NCI-H146 (cell line): Measurements from ENCODE around the gene MTMR2.
A peak's percentile ranks its signal among the peaks of the same experiment; 100 is the strongest.
"Not testable (repeated sequence)": the region's sequence is repeated elsewhere in the genome, so short reads cannot be mapped to it uniquely, and the experiment has no call there.

Experiments
- DNase-seq: peaks from one replicate; lab custom pipeline; 2025; lab: John Stamatoyannopoulos, UW

MTMR2 gene

GRCh38 chr11:95816037-95816436 lies 107.9 kb downstream of the MTMR2 start:
- no peak for DNase-seq

- DNase-seq = not testable (repeated sequence)
These were observed 112.9 kb downstream of the MTMR2 start for GRCh38 chr11:95811052-95811451.

GRCh38 chr11:95806464-95806863 lies 117.4 kb downstream of the MTMR2 start:
- not testable (repeated sequence) for DNase-seq

GRCh38 chr11:95805869-95806268 lies 118.0 kb downstream of the MTMR2 start:
- no peak for DNase-seq

DNA sequence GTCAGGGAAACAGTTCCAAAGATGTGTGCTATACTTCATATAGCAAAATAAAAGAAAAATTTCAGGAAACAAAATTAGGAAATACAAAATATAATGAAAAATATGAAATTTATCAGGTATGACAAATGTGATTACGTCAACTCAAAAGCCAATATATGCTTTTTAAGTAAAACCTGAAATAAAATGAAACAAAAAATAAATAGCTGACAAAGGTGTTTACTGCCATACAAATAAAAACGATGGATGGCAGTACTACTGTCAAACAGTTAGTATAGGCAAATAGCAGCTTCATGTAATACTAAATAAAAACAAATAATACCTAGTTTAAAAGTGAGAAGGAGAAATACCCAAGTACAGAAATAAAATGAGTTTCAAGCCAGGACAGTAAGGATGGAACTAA lies 119.9 kb downstream of the MTMR2 start:
- no peak for DNase-seq

GRCh38 chr11:95802806-95803205 lies 121.1 kb downstream of the MTMR2 start:
- DNase-seq = no peak

- DNase-seq = no peak
These were observed 123.5 kb downstream of the MTMR2 start for GRCh38 chr11:95800438-95800837.

GRCh38 chr11:95799546-95799945 lies 124.4 kb downstream of the MTMR2 start:
- no peak for DNase-seq

DNA sequence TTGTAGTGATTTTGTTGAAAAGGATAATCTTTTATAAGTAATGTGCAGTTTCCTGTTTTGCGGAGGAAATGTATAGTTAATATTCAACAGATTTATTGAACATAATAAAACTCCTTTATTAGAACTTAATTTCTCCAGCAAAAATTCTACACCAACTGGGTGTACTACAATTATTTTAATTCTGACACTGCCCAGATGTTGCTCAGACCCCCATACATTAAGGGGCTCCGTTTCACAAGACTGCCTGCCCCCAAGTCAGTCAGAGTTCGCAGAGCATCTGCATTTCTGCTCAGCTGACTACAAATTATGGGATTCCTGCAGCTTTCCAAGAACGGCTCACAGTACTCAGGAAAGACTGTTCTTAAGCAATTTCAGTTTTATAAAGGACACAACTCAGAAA lies 127.4 kb downstream of the MTMR2 start:
- DNase-seq = no peak

GRCh38 chr11:95795627-95796295 lies 128.1 kb downstream of the MTMR2 start:
- peak; percentile 97 for DNase-seq

DNA sequence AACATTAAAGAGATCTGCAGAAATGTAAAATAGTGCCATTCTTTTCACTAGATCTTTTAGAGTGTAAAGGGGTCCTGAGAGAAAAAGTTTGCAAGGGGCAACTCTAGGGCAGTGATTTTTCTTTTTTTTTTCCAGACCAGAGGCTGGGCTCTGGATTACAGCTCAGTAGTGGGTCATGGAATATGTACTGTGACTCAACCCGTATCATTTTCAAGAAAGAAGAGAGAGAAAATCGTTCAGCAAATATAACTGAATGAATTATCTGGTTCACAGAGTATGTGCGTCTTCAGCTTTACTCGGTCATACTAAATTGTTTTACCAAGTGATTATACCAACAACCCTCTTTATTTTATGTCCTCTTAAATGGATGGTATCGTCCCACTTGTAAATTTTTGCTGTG lies 129.8 kb downstream of the MTMR2 start:
- peak; percentile 44 for DNase-seq

DNA sequence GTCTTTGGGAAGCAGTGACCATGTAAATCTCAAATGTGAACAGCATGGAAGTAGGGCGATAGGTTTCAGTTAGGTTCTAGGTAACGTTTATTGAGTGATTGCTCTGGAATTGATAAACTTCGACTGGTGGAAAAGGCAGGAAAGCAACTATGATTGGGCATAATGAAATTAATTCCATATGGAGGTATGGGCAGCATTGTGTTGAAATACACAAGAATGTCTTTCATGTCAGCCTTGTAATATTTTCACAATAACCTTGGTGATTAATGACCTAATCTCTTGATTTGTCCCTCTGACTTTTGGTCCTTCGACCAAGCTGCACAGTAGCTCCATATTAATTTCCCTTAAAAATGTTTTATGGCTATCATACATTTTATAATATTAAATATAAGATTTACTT lies 130.8 kb downstream of the MTMR2 start:
- DNase-seq = no peak

DNA sequence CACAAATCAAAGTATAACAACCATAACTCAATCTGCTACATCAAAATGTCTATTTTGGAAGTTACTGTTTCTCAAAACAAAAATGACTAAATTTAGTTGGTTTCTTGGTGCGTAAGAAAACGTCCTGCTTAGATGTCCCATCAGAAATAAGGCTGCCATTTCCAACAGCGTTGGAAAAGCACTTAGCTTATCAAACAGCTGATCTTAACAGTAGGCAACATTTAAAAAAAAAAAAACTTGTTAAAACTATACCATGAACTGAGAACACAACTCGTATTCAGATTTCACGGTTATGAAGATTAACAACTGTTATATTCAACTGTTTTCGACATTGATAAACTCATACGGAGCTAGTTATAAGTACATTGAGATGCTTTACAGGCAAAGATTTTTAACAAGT lies 131.2 kb downstream of the MTMR2 start:
- DNase-seq = no peak

DNA sequence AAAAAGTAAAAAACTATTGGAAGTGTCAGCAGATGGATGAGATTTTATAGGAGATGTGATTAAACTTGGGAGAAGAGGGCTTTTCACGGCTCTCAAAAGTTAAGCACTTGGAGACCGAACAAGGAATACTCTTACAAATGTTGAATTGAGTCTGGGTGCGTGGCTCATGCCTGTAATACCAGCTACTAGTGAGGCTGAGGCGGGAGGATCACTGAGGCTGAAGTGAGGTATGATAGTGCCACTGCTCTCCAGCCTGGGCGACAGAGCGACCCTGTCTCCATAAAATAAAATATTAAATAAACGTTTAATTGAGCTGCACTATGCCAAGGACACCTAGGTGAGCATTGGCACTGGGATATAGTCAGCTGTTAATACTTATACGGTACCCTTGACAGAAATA lies 131.7 kb downstream of the MTMR2 start:
- peak; percentile 6 for DNase-seq

DNA sequence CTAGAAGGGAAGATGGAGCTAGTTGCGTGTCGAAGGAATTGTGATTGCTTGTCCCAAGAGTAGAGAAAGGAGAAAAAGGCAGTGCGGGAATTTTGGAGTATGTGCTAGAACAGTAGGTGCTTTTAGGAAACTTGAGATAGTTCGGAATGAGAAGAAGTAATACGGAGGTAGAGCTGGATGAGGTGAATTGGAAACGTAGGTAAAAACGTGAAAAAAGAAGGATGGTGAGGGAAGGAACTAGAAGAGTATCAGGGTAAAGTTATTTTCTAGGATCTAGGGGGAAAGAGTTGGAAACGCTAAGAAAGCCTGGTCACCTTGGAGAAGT lies 132.2 kb downstream of the MTMR2 start:
- peak; percentile 11 for DNase-seq

- DNase-seq = peak; percentile 92
These were observed 132.8 kb downstream of the MTMR2 start for GRCh38 chr11:95790933-95791708.

- peak; percentile 99 for DNase-seq
These were observed 133.6 kb downstream of the MTMR2 start, which contains the start of gene CEP57 for GRCh38 chr11:95790123-95790932. TSS of gene CEP57 (plus strand) at chr11:95790498. CDS start at chr11:95790699, 201 bp downstream.

GRCh38 chr11:95789506-95790122 lies 134.3 kb downstream of the MTMR2 start, which contains the start of gene FAM76B:
TSS of gene FAM76B (minus strand) at chr11:95789782. CDS start at chr11:95789478, 304 bp downstream.
- peak; percentile 99 for DNase-seq

GRCh38 chr11:95788921-95789505 lies 134.9 kb downstream of the MTMR2 start:
- DNase-seq = peak; percentile 69
